Activated CD4-positive, CD25-positive, alpha-beta regulatory T cell treated with anti-CD3 and anti-CD28 coated beads, Interleukin-2, amount 50 U/mL, for 16 hours (primary cell): Measurements from ENCODE around the gene DHRS13.

Experiments used
- DNase-seq: peaks from one replicate; pipeline ENCODE4 v3.0.0-alpha.2; 2020; ENCODE audit warnings: low read depth, low spot score

DHRS13 gene, protein sequence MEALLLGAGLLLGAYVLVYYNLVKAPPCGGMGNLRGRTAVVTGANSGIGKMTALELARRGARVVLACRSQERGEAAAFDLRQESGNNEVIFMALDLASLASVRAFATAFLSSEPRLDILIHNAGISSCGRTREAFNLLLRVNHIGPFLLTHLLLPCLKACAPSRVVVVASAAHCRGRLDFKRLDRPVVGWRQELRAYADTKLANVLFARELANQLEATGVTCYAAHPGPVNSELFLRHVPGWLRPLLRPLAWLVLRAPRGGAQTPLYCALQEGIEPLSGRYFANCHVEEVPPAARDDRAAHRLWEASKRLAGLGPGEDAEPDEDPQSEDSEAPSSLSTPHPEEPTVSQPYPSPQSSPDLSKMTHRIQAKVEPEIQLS

DNA sequence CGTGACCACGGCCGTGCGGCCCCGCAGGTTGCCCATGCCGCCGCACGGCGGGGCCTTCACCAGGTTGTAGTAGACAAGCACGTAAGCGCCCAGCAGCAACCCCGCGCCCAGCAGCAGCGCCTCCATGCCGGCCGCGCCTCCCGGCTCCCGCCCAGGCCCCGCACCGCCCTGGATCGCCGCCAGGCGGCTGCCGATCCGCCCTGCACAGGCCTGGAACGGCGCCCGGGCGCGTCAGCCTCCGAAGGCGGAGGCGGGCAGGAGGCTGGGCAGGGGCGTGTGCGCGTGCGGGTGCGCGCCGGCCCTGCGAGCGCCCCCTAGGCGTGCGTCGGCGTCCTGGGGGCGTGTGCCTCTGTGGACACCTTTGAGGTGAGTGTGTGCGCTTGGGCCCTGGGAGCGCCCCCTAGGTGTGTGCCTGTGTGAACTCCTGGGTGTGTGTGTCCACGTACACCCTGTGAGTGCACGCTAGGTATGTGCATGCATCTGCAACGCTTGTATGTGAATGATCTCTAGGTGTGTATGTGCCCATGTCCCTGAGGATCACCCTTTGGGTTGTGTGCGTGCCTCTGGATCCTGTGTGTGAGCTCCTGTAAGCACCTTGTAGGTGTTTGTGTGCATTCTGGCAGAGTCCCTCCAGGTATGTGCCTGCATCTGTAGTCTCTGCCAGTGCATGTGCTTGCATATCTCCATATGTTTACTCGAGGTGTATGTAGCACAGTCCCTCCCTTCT is at the start of gene DHRS13:
DHRS13 (minus strand) TSS at position 261 of the 727 bp plus-strand sequence; CDS start at position 126, 135 bp downstream.
- peak; percentile 85 for DNase-seq

DNA sequence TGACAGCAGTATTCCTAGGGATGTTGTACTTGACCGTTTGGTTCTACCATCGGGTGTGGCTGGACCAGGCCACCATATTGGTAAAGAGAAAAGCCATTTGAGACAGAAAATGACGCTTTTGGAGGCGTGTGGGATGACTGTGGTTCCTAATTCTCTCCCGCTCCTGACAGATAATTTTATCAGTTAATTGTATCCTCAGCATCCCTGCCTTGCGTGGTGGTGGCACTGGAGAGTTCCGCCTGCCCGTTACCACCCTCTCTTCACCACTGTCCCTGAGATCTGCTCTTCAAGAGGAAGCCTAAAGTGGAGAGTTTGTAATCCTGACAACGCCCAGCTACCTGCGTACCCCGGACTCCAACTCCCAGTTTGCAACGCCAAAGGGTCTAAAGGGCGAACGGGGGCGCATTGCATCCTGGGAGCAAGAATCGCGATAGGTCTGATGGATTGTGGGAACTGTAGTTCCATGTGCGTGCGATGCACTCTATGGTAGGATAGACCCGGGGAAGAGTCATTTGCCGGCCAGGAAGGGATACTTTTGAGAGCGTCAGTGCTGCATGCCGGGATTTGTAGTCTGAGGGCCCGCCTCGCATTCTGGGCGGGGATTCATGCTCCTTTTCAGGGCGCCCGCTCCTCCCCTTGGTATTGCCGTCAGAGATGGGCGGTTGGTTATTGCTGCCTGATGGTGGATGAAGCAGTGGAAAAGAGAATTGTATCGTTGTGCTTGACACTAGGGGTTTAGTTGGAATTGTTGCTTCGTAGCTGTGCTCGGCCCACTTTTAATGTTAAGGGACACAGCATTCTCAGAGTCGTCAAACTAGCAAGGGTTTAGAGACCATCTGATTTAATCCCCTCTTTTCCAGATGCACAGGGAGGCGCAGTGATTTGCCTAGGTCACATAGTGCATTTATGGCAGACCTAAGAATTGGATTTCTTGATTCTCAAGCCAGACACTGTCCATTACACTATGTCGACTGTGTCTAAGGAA is 49.4 kb upstream of the DHRS13 start:
- peak; percentile 94 for DNase-seq

DNA sequence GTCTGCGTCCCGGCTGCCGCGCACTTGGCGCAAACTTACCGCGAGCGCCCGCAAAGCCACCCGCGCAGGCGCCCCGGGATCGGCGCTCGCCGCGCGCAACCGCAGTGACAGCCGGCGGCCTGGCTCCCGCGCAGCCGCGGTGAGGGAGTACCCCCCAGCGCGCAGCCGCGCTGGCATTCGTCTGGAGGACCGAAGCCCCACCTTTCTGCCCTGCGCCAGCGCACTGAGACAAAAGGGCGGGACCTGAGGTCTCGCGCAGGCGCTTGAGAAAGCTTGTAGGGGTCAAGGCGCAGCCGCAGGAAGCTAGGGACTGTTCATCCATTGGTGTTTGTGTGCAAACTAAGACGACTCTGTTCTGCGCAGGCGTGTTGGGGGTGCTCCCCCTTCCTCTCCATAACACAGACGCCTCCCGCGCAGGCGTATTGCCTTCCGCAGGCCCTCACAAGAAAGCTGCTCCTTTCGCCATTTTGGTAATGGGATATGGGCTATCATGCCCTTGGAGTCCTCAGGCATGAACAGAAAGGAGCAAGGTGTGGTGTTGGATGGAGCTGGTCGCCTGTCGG is 48.6 kb upstream of the DHRS13 start, which contains the start of gene PHF12:
PHF12 (minus strand) TSS at position 91 of the 563 bp plus-strand sequence. CDS start 558 bp downstream, outside the sequence.
- peak; percentile 100 for DNase-seq

DNA sequence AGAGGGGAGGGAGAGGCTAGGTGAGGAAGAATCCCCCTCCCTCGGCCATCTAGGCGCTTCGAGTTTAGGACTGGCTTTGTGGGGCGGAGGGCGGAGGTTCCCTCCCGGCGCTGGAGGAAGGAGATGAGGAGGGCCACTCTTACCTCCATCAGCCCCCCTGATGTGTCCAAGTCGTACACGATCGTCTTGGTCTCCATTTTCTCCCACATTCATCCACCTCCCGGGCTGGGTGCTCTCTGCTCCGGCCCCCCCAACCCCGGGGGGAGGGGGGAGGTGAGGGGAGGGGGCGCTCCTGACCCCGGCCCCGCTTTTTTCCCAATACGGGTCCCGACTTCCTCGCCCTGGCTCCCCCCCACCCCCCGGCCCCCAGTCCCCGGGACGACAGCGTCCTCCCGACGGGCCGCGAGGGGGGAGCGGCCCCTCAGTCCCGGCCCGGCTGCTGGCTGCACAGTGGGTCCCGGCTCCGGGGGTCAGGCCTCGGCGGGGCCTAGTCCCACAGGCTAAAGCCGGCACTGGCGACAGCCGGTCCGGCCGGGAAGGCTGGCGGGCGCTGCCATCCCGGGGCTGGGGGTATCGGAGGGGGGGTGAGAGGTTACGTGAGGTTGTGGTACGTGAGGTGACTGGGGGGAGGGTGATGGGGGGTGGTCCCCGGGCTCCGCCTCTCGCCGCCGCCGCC is 48.0 kb upstream of the DHRS13 start:
- peak; percentile 22 for DNase-seq

DNA sequence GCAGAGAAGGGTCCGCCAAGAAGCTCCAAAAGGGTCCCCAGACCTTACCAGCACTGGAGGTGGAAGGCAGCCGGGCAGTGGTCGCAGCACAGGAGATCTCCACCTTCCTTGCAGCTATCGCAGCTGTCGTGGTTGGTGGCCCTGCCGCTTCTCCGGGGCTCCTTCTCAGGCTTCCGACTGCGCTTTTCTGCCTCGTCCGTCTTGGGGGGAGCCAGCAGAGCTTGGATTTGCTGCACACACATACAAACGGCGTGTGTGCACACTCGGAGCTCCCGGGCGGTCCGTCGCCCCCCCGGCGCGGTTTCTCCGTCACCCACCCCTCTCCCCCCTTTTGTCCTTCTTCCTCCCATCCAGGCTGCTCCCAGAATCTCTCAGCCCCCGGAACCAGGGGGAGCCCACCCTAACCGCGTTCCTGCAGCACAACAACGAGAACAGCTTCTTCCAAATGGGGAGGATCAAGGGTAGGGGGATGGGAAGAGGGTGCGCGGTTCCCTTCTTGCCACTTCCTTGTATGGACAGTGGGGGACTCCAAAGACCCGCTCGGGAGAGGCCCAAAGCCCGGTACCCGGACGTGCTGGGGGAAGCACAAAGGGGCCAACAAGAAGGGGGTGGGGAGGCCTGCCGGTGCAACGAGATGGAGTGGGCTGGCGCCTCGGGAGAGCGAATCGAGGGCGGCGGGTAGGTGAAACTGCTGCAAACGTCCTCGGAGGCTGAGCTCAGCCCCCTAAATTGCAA is 47.3 kb upstream of the DHRS13 start:
- DNase-seq, result no peak

DNA sequence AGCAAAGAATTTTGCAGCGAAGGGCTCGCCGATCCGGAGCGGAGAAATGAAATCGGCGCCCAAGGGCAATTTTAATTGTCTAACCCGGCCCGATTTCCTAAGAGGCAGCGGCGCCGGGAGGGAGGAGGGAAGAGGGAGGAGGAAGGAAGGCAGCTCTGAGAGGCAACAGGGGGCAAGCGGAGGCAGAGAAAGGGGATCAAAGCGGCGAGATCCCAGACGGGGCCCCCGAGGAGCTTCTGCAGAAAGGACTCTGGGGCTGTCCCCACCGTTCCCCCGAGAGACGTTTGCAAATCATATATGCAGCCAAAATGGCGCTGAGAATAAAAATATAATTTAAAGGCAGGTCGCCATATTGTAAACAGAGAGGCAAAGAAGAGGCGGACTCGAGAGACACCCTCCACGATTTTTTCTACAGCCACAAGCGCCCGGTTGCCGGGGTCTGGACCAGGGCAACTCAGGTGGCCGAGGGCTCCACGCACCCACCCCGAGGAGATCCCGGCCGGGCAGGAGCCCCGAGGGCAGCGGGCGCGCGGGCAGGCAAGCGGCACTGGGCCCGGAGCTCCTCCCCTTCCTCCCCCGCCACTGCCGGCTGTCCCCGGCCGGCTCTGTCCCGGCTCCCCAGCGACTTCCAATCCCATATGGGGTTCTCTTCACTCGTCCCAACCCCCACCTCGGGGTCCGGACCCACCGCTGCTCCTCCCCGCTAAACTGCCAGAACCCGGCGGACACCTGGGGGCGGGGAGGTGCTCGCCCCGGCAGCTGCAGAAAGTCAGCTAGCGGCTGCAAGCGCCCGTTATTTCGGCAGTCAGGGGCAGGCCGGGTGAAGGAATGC is 46.5 kb upstream of the DHRS13 start:
- DNase-seq, result peak; percentile 21

DNA sequence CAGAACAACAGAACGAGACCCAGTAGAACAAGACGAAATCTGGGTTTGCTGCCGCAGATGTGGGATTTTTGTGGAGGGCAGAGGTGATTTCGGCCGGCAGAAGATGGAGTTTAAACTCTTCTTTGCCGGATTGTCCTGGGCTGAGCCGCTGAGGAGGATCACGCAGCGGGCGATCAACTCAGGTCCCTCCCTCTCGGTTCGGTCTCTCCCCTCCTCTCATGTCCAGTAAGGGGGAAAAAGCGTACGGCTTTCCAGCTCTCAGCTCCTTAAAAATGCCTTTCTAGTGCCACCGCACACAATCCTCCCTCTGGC is 46.0 kb upstream of the DHRS13 start:
- DNase-seq, result no peak

DNA sequence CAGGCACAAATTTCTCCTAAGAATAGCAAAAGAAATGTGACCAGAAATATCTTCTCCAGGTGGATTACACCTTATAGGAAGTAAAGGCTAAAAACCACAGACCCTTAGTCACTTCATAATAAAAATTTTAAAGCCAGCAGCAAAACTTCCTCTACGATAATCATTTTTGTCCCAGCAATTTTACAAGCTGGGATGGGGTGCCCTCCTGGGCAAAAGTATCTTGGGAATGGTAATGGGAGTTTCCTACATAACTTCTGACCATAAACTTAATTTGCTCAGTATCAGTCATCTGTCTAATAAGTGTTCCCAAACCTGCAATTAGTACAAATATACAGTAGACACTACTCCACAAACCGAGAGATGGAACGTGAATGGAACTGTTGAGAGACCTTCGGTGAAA is 45.5 kb upstream of the DHRS13 start:
- no peak for DNase-seq

DNA sequence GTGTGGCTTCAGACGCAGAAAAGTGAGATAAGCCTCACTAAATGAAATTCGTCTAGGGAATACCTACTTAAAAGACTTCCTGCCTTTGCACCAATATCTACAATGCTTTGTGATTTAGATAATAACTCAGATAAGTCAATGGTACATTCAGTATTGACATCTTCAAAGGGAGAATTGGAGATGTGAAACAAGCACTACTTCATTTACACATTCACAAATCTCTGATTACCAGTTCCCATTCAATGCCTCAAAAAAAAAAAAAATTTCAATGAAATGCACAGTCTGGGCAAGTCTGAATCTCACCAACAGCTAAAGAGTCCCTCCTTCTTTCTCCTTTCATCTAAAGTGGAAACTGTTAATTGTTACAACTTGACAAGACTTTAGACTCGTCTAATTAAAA is 44.8 kb upstream of the DHRS13 start:
- no peak for DNase-seq

DNA sequence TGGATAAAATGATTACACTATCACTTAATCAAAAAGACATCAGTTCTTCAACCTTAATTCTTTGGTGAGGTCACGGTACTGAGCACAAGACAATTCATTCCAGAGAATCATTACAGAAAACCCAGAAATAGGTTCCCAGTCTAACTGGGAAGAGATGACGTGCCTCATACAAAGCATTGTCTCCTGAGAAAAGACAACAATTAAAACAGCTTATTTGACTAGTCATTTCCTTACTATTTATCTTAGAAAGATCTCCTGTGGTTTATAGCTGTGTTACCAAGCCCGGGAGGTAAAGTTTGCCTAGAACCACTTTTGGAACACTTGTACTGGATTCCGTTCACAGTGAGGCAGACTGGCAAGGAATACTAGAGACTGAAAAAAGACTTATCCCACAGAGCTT is 43.4 kb upstream of the DHRS13 start:
- DNase-seq, result no peak

DNA sequence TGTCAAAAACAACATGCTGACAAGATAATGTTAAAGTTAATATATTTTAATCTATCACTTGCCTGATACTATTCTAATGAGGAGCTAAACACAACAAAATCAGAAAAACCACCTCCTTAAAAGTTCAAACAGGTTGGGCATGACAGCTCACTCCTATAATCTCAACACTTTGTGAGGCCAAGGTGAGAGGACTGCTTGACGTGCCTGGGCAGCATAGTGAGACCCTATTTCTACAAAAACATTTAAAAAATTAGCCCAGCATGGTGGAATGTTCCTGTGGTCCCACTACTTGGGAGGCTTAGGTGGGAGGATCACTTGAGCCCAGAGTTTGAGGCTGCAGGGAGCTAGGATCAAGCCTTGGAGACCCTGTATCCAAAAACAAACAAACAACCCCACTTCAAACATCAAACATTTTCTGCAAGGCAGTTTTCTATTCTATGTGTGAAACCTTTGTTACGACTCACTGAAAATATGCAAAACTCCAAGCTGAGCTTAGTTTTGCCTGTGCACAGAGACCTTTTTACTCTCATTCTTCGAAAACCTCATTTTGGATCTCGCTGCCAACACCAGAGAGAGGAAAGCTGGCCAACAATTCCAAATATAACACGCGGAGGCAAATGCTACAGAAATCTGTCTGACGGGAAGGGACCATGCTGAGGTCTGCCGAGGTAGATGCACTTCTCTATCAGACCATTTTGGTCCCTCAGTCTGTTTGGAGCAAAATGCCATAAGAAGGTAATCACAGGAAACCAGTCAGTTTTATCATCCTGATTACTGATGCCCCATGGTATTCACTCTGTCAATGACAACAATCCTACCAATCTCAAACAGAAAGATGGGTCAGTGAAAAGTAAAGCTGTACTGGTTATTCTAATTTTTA is 42.2 kb upstream of the DHRS13 start:
- no peak for DNase-seq

DNA sequence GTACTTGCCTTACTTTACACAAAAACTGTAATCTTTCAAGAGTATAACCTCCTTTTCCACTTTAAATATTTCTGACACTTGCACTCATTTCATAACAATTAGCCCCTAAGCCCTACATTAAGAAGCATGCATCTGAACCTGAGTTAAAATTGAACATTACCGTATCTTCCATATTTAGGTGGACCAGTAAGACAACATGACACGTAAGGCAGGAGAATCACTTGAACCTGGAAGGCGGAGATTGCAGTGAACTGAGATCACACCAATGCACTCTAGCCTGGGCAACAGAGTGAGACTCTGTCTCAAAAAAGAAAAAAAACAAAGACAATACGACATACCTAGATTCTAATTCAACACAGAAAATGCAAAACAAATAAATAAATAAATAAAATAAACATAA is 41.5 kb upstream of the DHRS13 start:
- no peak for DNase-seq

DNA sequence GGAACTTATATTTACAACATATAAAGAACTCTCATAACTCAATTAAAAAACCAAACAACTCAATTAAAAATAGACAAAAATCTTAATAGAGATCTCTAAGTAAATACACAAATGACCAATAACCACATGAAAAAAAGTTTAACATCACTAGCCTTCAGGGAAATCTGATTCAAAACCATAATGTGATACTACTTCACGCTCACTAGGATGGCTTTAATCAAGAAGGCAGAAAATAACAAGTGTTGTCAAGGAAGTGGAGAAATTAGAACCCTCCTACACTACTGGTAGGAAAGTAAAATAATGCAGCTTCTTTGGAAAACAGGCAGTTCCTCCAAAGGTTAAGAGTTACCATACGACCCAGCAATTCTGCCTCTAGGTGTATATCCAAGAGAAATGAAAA is 40.0 kb upstream of the DHRS13 start:
- DNase-seq, result no peak

DNA sequence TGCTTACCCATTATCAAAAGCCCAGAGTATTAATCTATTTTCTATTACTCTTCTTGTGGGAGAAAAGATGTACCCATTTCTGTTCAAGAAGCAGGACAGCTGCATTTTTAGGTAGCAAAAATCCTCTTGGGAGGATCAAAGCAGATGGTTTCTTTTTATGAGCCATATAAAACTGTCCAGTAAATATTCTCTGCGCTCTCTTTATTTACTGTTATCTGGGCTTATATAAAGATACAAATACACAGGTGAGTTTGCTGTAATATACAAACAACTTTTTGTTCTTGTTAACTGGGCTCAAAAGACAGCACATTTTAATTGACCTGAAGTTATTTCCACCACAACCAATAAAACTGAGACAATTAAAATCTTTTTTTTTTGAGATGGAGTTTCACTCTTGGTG is 38.4 kb upstream of the DHRS13 start:
- no peak for DNase-seq

DNA sequence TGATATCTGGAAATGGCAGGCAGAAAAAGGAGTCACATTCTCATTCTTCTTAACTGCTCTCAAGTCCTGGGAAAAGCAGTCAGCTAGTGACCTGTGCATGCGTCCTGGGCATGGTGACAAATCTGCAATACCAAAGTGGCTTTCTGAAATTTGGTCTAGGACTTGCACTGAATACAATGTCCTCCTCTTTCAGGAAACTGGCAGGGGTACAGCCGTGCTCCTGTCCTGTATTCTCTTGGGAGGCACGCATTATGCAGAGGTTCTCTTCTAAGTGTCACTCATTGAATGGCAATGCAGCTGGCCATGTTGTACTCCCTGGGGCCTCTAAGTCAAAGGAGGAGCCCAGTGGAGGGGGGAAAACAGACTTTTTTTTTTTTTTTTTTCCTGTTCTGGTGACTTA is 37.8 kb upstream of the DHRS13 start:
- DNase-seq, result no peak

DNA sequence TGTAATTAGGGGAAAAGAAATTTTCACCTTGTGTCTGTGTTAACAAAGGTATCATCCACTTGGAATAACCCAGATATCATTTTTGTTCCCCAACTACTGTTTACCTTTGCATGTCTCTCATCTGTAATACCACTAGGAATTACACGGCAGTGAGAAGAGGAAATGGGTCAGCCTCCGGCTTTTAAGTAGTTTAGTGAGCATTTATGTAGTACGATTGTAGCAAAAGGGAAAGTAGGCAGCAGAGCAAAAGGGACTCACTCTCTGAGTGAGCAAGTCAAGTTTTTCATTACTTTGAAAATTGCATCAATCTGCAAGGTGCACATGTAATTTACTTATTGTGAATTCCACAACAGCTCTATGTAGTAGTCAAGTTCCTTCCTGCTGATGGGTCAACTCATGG is 37.3 kb upstream of the DHRS13 start:
- no peak for DNase-seq

DNA sequence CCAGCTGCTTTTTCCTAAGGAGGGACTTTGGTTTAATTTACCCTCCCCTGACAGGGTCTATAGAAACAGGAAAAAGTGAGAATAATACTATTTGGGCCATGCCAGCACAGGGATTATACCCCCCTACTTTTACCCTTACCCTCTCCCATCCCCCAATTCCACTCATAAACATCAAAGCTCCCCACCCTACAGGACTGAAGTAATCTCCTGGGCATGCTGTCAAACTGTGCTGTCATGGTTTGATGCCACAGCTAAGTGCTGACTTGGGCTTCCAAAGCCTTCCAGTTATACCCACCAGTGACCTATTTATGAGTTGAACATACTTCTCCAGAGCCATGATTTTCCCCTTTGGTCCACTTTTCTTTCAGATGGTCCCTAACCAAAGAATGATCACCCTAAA is 35.7 kb upstream of the DHRS13 start:
- DNase-seq, result no peak

DNA sequence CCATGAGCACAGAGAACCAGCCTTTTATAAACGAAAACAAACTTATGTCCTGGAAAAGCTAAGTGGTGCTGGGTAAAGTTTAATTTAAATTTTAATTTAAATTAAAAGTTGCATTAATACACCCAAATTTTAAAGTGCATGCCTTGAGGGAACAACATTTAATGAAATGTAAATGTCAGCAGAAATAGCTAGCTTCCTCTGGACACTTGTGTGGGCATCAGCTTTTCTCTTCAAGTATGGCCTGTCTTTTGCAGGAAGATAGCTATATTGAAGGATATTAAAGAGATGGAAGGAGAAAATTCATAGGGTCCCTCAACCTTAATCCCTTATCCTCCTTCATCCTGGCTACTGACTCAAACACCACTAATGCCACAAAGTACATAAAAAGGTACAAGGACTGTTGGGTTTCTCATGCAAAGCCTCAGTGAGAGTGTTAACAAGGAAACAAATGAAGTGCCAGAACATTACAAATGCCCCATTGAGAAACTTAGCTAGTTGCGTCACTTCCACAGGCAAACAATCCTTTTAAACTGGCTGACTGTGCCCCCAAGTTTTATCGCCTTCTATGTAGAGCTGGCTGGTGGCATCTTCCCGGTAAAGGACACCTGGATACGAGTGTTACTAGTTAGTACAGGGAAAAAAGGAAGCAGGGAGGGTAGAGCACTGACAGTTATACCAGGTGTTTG is 34.3 kb upstream of the DHRS13 start:
- DNase-seq, result no peak
